K562 (cell line): ENCODE measurements around the gene NACAD. TPM values are rescaled to one million over a fixed set of nuclear protein-coding genes. Genes with fewer than 3 reads are reported as not detected.

Source experiments
- ATF7 ChIP-seq: fragments of 450-650 bp; IDR thresholded peaks from 2 replicates; pipeline ENCODE4 v1.7.1; 2014; ENCODE audit warnings: mild to moderate bottlenecking, moderate library complexity
- BRCA1 ChIP-seq, 2 experiments: fragments of 450-650 bp in 1 of 2; sonication (generic) in 1 of 2; formaldehyde crosslinking in 1 of 2; IDR thresholded peaks; 2 replicates each; pipeline versions ENCODE4 v1.5.0 to v1.6.1; 2017 to 2020; ENCODE audit warnings: mild to moderate bottlenecking in 1 of 2, missing genetic modification reagents in 1 of 2
- CBX1 ChIP-seq: sonication (generic); IDR thresholded peaks from 2 replicates; pipeline ENCODE4 v1.6.1; 2016; ENCODE audit warnings: antibody characterized with exemption, low read depth, mild to moderate bottlenecking
- MEIS2 ChIP-seq: fragments of 450-650 bp; IDR thresholded peaks from 2 replicates; pipeline ENCODE4 v1.6.1; 2014; ENCODE audit warnings: mild to moderate bottlenecking; ENCODE audit not compliant: partially characterized antibody
- MYC ChIP-seq, 2 experiments: fragments of 250-450 bp in 1 of 2; sonication (Bioruptor Pico) in 1 of 2; IDR thresholded peaks; 2 replicates each; pipeline versions ENCODE4 v1.5.1 to v1.6.1; 2012 to 2021; ENCODE audit warnings: low read depth in 2 of 2, borderline replicate concordance in 1 of 2, improper control_type of control experiment in 1 of 2, low read length in 1 of 2, mild to moderate bottlenecking in 1 of 2, moderate library complexity in 1 of 2
- NFE2 ChIP-seq: IDR thresholded peaks from 2 replicates; pipeline ENCODE4 v1.6.1; 2014; ENCODE audit warnings: antibody characterized with exemption, low read depth
- NR0B1 ChIP-seq: fragments of 450-650 bp; IDR thresholded peaks from one replicate; pipeline ENCODE4 v1.6.1; 2018; ENCODE audit warnings: mild to moderate bottlenecking, moderate library complexity; ENCODE audit not compliant: partially characterized antibody
- PHF21A ChIP-seq: fragments of 450-650 bp; IDR thresholded peaks from 2 replicates; pipeline ENCODE4 v1.6.1; 2017; ENCODE audit warnings: low read depth, borderline replicate concordance
- SAFB ChIP-seq: fragments of 200-400 bp; formaldehyde crosslinking; IDR thresholded peaks from 2 replicates; pipeline ENCODE4 v1.6.1; 2017; ENCODE audit warnings: low read depth, low read length, borderline replicate concordance
- SMARCB1 ChIP-seq: IDR thresholded peaks from 2 replicates; pipeline ENCODE4 v1.6.1; 2011; ENCODE audit warnings: improper control_type of control experiment, low read depth; ENCODE audit not compliant: insufficient read length
- TAF7 ChIP-seq: fragments of 450-650 bp; IDR thresholded peaks from 2 replicates; pipeline ENCODE4 v1.6.1; 2016; ENCODE audit warnings: missing genetic modification characterization, missing compliant biosample characterization
- TFAM ChIP-seq: fragments of 250-450 bp; sonication (Bioruptor Pico); conservative IDR thresholded peaks from 2 replicates; pipeline ENCODE4 v1.5.0; 2021; ENCODE audit warnings: mild to moderate bottlenecking, moderate library complexity
- THAP7 ChIP-seq: fragments of 250-450 bp; sonication (Bioruptor Pico); IDR thresholded peaks from 2 replicates; pipeline ENCODE4 v1.5.0; 2021
- YBX1 ChIP-seq: fragments of 450-650 bp; IDR thresholded peaks from 2 replicates; pipeline ENCODE4 v1.7.1; 2016; ENCODE audit warnings: mild to moderate bottlenecking
- ZBTB12 ChIP-seq: fragments of 250-450 bp; sonication (Bioruptor Pico); IDR thresholded peaks from 2 replicates; pipeline ENCODE4 v1.4.0; 2020
- ZFP30 ChIP-seq: fragments of 250-450 bp; sonication (Bioruptor Pico); IDR thresholded peaks from 2 replicates; pipeline ENCODE4 v1.8.0; 2022; ENCODE audit warnings: moderate library complexity, mild to moderate bottlenecking, inconsistent platforms, borderline replicate concordance
- ZNF165 ChIP-seq: fragments of 250-450 bp; sonication (Bioruptor Pico); IDR thresholded peaks from 2 replicates; pipeline ENCODE4 v1.4.0; 2020; ENCODE audit warnings: borderline replicate concordance
- ZNF224 ChIP-seq: sonication (generic); formaldehyde crosslinking; IDR thresholded peaks from 2 replicates; pipeline ENCODE4 v1.8.0; 2022; ENCODE audit warnings: mild to moderate bottlenecking, missing genetic modification reagents
- ZNF316 ChIP-seq: fragments of 450-650 bp; IDR thresholded peaks from 2 replicates; pipeline ENCODE4 v1.6.1; 2016
- ZNF592 ChIP-seq: fragments of 450-650 bp; IDR thresholded peaks from 2 replicates; pipeline ENCODE4 v1.6.1; 2017; ENCODE audit warnings: antibody characterized with exemption, mild to moderate bottlenecking
- polyA plus RNA-seq, 8 experiments: library from polyadenylated mRNA; depleted of rRNA in 4 of 8; stranded (reverse) in 5 of 8; unstranded in 3 of 8; fragments of >200 nt; fragmentation: Nextera tagmentation in 2 of 8; fragmentation: Illumina TruSeq in 1 of 8; extraction: Ambion mirVana in 2 of 8; extraction: Trizol in 1 of 8; gene quantifications; 2 replicates each; pipeline versions ENCODE4 v1.2.1 to v1.2.3, GENCODE V29; 2011 to 2014; ENCODE audit warnings: inconsistent platforms in 1 of 8, missing spikeins in 1 of 8
- total RNA-seq, 7 experiments: library from RNA; depleted of rRNA in 6 of 7; stranded (reverse); fragments of >200 nt in 6 of 7; fragmentation: Illumina TruSeq in 2 of 7; extraction: Trizol in 2 of 7; gene quantifications; 2 replicates each; pipeline versions ENCODE4 v1.2.1 to v1.2.3, GENCODE V29; 2011 to 2021; ENCODE audit warnings: low replicate concordance in 1 of 7

The NACAD gene
- total and polyA plus RNA-seq, 9 of the 15 experiments (the other 6 are each of a cell fraction or from before 2014, with no cell fraction given) = under 0.01 to 0.03 (median 0.02) TPM; not detected in 5

- TF ChIP-seq ZNF224 (CRISPR knock-in tag) (peak; percentile 69; the same call in 1 of the 2 replicates), PHF21A (peak; percentile 49; the same call in 1 of the 2 replicates), ZBTB12 (peak; percentile 94), NFE2 (no peak), TFAM (CRISPR knock-in tag) (no peak), ZFP30 (no peak), SAFB (no peak), THAP7 (CRISPR knock-in tag) (peak; percentile 63; the same call in 1 of the 2 replicates), MYC (IDR thresholded peaks at IDR 0.05; ENCODE audit: low read depth, low read length) (peak; percentile 100), MYC (CRISPR knock-in tag; IDR thresholded peaks at IDR 0.05; ENCODE audit: borderline replicate concordance, low read depth) (peak; percentile 100), ZNF165 (CRISPR knock-in tag) (no peak), YBX1 (no peak), NR0B1 (no peak), ZNF316 (peak; percentile 78), CBX1 (no peak; the same call in 1 of the 2 replicates), BRCA1 (IDR thresholded peaks at IDR 0.05) (no peak), BRCA1 (CRISPR knock-in tag; IDR thresholded peaks at IDR 0.05) (no peak), ATF7 (peak; percentile 91), ZNF592 (peak; percentile 60; the same call in 1 of the 2 replicates), MEIS2 (peak; percentile 58), TAF7 (tag) (peak; percentile 87), SMARCB1 (no peak)
Observed at GRCh38 chr7:45111298-45112223, 22.8 kb upstream of the NACAD start, which contains the start of gene TBRG4 (continued).
